IPS-15b (cell line): ENCODE measurements around the gene SLC26A1.

Source experiments
- H3K27me3 ChIP-seq: one replicate; pipeline ENCODE4 v1.6.1; 2013; ENCODE audit warnings: low read length; ENCODE audit not compliant: control insufficient read depth, insufficient read depth
- H3K36me3 ChIP-seq: one replicate; pipeline ENCODE4 v1.6.1; 2013; ENCODE audit warnings: low read length; ENCODE audit not compliant: control insufficient read depth, insufficient read depth
- H3K4me1 ChIP-seq: one replicate; pipeline ENCODE4 v1.6.1; 2013; ENCODE audit warnings: mild to moderate bottlenecking, low read length; ENCODE audit not compliant: control insufficient read depth, insufficient read depth
- H3K4me3 ChIP-seq: one replicate; pipeline ENCODE4 v1.5.1; 2013; ENCODE audit warnings: low read depth, low read length
- H3K9ac ChIP-seq: one replicate; pipeline ENCODE4 v1.6.1; 2013; ENCODE audit warnings: low read depth, mild to moderate bottlenecking, low read length
- H3K9me3 ChIP-seq: one replicate; pipeline ENCODE4 v1.6.1; 2013; ENCODE audit warnings: mild to moderate bottlenecking, low read length; ENCODE audit not compliant: control insufficient read depth, insufficient read depth

Gene SLC26A1

DNA sequence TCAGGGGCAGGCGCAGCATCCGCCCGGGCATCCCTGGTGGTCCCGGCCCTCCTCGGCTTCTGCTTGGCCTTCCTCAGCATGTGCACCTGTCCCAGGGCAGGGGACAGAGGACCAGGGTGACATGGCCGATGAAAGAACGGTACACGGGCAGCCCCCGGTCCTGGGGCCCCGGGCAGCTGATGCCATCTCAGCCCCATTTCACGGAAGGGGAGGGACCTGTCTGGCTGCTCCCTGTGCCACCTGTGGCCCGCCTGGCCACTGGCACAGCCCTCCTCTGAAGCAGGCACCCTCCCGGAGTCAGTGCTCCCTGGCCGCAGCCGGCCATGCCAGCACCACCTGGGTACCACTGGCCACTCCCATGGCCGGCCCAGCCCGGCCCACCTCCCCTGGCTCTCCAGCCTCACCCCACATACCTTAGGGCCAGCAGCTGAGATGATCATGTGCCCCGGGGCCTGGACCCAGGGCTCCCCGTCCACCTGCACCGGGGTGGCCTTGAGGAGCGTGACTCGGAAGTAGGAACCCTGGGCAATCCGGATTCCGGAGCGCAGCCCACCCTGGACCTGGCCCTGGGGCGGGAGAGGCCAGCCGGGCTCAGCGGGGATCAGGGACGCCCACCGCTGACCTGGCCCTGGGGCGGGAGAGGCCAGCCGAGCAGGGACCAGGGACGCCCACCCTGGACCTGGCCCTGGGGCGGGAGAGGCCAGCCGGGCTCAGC lies 32.4 kb downstream of the SLC26A1 start:
- Histone ChIP-seq H3K4me3 (no peak overlapping the region), H3K27me3 (no peaks in the 10 kb centered on the region), H3K36me3 (peaks cover 14% of the 10 kb centered on the region), H3K9ac (no peak overlapping the region), H3K9me3 (no peaks in the 10 kb centered on the region), H3K4me1 (no peaks in the 10 kb centered on the region)

DNA sequence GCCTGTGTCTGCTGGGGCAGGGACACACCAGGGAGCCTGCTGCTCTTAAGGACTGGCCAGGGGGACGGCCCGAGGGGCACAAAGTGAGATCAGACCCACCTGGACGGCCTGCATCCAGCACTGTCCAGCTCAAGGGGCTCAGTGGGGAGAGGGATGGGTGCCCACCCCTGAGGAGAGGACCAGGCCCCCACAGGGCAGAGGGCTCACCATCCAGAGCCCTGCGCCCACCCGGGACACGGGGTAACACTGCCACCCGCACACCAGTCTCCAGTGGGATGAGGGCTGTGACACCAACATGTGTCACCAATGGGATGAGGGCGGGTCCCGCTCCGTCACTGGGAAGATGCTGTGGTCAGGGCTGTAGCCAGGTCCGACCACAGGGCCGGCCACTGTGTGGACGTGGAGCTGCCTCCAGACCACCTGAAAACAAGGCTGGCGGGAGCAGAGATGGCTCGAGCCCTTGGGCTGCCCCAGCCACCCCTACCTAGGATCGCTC lies 33.0 kb downstream of the SLC26A1 start:
- Histone ChIP-seq H3K27me3 (no peaks in the 10 kb centered on the region), H3K4me1 (no peaks in the 10 kb centered on the region), H3K9me3 (no peaks in the 10 kb centered on the region), H3K9ac (no peak overlapping the region), H3K4me3 (no peak overlapping the region), H3K36me3 (peaks cover 12% of the 10 kb centered on the region)

DNA sequence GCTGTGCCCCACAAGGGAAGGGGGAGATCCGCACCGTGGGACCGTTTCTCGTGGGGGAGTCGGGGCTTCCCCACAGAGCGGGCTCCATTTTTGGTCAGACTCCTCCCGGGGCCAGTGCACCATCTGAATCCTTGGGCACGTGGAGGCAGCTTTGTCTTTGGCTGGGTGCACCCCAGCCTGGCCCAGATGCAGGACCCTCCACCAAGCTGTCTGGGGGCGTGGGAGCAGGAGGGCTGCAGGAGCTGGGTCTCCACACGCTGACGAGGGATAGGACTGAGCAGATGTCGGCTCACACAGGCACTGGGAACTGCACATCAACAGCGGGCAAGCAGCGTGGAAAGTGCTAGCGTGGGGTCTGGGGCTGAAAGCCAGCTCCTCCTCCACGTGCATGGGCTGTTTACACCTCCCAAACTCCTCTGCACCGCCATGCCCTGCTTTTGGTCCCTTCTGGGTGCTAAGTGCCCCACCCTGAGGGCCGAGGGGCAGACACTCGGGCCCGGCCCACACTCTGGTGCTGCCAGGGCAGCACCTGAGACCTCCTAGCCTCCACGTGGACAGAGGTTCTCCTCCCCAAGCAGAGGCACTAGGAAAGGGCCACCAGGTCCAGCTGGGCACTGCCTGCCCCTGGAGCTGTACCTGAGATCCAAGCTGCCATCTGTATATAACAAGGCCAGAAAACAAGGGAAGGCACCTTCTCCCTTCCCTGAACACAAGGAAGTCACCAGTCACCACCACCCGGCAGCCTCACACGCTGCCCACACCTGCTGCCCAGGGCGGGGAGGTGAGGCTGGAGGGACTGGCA lies 33.7 kb downstream of the SLC26A1 start:
- Histone ChIP-seq H3K4me1 (no peaks in the 10 kb centered on the region), H3K36me3 (peaks cover 12% of the 10 kb centered on the region), H3K27me3 (no peaks in the 10 kb centered on the region), H3K9me3 (no peaks in the 10 kb centered on the region), H3K9ac (no peak overlapping the region), H3K4me3 (no peak overlapping the region)

DNA sequence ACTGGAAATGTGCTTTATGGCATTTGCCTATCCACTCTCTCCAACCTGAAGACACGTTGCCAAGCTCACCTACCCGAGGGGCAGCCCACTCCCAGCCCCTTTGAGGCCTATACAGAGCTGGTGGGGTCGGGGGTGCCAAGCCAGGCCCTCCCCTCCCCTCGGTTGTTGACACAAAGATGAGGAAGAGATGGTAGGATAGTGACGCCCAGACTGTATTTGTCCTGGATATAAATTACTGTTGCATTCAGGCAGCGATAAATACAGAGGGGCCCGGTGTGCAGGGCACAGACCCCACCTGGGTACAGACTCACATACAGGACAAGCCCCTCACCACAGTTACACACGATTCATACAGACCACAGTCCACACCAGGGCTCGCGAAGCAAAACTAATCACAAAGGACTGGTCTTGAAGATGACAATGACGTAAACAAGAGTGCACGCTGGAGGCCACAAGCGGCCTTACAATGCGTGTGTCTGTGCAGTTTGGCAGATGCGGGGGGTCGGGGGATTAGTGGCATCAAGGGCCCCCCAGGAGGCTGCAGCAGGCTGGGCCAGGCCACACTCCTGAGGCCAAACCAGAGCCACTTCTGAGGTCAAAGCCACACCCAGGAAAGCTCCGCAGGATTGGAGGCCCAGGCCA lies 34.4 kb downstream of the SLC26A1 start:
- no peaks in the 10 kb centered on the region for H3K4me1 ChIP-seq
- H3K9me3 ChIP-seq, result no peaks in the 10 kb centered on the region
- peaks cover 11% of the 10 kb centered on the region for H3K36me3 ChIP-seq
- no peak overlapping the region for H3K4me3 ChIP-seq
- H3K9ac ChIP-seq, result no peak overlapping the region
- H3K27me3 ChIP-seq, result no peaks in the 10 kb centered on the region

DNA sequence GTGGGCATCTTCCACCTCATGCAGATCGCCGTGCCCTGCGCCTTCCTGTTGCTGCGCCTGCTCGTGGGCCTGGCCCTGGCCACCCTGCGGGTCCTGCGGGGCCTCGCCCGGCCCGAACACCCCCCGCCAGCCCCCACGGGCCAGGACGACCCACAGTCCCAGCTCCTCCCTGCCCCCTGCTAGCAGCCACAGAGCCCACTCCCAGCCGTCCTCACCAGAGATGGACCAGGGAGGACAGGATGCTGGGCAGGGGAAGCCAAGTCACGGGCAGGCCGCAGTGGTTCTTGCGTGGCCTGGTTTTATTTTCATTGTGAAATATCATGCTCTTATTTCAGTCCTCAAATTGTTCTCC lies 34.9 kb downstream of the SLC26A1 start:
- Histone ChIP-seq H3K9me3 (no peaks in the 10 kb centered on the region), H3K4me3 (no peak overlapping the region), H3K9ac (no peak overlapping the region), H3K36me3 (peaks cover 10% of the 10 kb centered on the region), H3K4me1 (no peaks in the 10 kb centered on the region), H3K27me3 (no peaks in the 10 kb centered on the region)

DNA sequence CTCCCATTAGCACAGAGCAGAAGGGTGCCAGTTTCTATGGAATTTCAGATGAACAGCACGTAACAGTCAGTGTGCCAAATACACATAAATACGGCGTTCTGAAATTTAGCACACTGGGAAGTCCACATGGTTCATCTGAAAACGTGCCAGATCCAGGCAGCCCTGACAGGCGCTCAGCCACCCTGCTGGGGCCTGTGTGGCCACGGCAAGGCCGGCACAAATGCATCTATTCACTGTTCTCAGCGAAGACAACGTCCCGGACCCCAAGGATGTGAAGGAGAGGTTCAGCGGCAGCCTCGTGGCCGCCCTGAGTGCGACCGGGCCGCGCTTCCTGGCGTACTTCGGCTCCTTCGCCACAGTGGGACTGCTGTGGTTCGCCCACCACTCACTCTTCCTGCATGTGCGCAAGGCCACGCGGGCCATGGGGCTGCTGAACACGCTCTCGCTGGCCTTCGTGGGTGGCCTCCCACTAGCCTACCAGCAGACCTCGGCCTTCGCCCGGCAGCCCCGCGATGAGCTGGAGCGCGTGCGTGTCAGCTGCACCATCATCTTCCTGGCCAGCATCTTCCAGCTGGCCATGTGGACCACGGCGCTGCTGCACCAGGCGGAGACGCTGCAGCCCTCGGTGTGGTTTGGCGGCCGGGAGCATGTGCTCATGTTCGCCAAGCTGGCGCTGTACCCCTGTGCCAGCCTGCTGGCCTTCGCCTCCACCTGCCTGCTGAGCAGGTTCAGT lies 35.5 kb downstream of the SLC26A1 start:
- H3K36me3 ChIP-seq, result peaks cover 6% of the 10 kb centered on the region

DNA sequence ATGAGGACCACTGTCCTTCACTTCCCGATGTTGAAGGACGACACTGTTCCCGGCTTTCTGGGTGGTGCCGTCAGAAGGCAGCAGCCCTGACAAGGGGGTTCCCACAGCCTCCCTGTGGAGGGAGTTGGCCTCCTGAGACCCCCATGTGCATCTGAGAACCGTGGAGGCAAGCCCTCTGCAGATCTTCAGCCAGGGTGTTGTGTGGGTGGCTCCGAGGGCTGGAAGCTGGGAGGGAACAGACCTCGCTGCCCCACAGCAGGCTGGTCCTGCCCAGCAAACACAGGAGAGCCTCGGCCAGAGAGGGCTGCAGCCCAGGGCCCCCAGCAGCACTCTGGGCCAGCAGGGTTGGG lies 36.0 kb downstream of the SLC26A1 start:
- no peaks in the 10 kb centered on the region for H3K9me3 ChIP-seq
- H3K4me3 ChIP-seq, result no peak overlapping the region
- no peaks in the 10 kb centered on the region for H3K4me1 ChIP-seq
- peaks cover 5% of the 10 kb centered on the region for H3K36me3 ChIP-seq
- no peaks in the 10 kb centered on the region for H3K27me3 ChIP-seq
- no peak overlapping the region for H3K9ac ChIP-seq

More for the DNA sequence above, 35.5 kb downstream of the SLC26A1 start:
- Histone ChIP-seq H3K4me3 (no peak overlapping the region), H3K9me3 (no peaks in the 10 kb centered on the region), H3K9ac (no peak overlapping the region), H3K27me3 (no peaks in the 10 kb centered on the region), H3K4me1 (no peaks in the 10 kb centered on the region)

DNA sequence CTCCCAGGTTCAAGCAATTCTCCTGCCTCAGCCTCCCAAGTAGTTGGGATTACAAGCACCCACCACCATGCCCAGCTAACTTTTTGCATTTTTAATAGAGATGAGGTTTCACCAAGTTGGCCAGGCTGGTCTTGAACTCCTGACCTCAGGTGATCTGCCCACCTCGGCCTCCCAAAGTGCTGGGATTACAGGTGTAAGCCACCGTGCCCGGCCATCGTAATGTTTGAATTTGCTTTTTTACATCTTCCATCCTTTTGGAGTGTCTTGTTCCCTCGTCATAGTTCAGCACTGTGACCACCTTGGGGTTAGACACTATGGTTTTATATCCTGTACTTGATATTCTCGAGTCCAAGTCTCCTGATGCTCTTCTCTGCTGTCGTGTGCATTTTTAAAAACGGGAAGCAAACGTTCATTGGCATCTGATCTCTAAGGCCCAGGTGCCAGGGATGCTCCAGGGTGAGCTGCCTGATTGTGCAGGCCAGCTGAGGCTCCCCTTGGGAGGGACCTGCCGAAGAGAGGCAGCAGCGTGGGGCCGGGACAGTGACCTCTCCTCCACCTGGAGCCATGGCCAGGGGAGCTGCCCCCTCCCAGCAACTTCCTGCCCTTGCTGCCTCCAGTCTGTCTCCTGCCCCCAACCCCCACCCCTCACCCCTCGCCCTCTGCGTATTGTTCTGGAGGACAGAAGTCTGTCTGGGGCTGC lies 36.5 kb downstream of the SLC26A1 start:
- H3K9me3 ChIP-seq, result no peaks in the 10 kb centered on the region
- H3K36me3 ChIP-seq, result peaks cover 5% of the 10 kb centered on the region
- H3K4me1 ChIP-seq, result no peaks in the 10 kb centered on the region
- no peak overlapping the region for H3K4me3 ChIP-seq
- no peak overlapping the region for H3K9ac ChIP-seq
- no peaks in the 10 kb centered on the region for H3K27me3 ChIP-seq

DNA sequence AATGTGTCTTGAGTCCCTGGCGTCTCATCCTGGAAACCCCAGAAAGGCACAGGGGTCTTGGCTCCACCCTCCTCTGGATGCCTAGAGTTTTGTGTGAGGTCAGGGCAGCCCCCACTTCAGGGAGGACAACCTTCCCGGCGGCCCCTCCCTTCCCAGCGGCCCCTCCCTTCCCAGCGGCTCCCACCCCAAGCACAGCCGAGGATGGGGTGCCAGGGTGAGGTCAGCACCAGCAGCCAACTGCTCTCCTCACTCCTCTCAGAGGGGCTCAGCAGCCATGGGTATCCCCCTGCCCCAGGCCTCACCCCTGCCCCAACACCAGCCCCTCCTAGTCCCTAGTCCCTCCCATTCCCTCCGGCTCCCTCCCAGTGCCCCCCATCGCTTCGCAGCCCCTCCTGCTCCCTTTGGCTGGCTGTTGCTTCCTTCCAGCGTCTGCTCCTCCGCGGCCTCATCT lies 37.2 kb downstream of the SLC26A1 start:
- H3K27me3 ChIP-seq, result no peaks in the 10 kb centered on the region
- peaks cover 5% of the 10 kb centered on the region for H3K36me3 ChIP-seq
- no peak overlapping the region for H3K4me3 ChIP-seq
- H3K9ac ChIP-seq, result no peak overlapping the region
- H3K9me3 ChIP-seq, result no peaks in the 10 kb centered on the region
- H3K4me1 ChIP-seq, result no peaks in the 10 kb centered on the region

DNA sequence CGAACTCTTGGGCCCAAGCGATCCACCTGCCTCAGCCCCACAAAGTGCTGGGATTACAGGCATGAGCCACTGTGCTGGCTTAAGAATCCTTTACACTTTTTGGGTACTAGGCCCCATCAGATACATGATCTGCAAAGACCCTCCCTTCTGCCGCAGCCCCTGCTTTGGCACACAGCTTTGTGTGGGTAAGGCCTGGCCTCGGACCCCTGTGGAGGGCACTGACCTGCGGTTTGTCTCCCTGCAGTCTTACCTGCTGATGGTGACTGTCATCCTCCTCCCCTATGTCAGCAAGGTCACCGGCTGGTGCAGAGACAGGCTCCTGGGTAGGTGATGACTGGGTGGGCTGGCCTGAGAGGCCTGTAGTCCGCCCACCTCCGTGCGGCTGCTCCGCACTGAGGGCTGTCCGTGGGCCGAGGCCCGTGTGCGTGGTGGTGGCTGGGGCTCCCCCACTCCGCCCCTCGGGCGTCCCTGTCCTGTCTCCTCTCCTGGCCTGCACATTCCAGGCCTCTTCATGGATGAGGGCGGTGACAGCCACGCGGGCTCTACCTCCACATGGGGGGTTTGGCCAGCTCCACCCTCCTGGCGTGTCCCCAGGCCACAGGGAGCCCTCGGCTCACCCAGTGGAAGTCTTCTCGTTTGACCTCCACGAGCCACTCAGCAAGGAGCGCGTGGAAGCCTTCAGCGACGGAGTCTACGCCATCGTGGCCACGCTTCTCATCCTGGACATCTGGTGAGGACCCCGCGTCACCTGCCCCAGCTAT lies 37.9 kb downstream of the SLC26A1 start:
- peaks cover 3% of the 10 kb centered on the region for H3K36me3 ChIP-seq
- H3K9me3 ChIP-seq, result no peaks in the 10 kb centered on the region
- no peak overlapping the region for H3K9ac ChIP-seq
- no peak overlapping the region for H3K4me3 ChIP-seq
- H3K27me3 ChIP-seq, result no peaks in the 10 kb centered on the region
- no peaks in the 10 kb centered on the region for H3K4me1 ChIP-seq
